VCaP (cell line): ENCODE data around the gene IL9.

Source experiments
- H3K27ac ChIP-seq: fragments of 450-650 bp; 2 replicates; pipeline ENCODE4 v1.5.1; 2017
- TF ChIP-seq, protein P1 (sequence below): fragments of 450-650 bp; conservative IDR thresholded peaks from 2 replicates; pipeline ENCODE4 v1.5.1; 2017; ENCODE audit warnings: mild to moderate bottlenecking, moderate library complexity

Gene IL9

DNA sequence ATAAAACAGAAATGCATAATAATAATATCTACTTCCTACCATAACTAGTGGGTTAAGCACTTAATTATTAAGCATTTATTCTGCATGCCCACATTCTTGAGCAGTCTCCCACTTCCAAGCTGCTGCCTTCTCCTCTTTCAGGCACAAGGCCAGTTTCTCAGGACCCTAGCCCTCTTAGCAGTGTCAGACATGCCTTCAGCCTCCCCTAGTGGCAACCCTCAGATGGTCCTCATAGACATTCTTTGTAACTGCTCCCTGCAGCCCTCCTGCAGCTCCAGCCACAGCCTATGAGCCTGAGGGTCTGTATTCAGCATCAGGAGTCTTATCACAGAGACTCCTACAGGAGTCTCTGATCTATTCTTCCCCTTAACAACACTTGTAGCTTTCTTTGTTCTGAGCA, 3.9 kb downstream of the IL9 start:
- TF ChIP-seq, protein P1, sequence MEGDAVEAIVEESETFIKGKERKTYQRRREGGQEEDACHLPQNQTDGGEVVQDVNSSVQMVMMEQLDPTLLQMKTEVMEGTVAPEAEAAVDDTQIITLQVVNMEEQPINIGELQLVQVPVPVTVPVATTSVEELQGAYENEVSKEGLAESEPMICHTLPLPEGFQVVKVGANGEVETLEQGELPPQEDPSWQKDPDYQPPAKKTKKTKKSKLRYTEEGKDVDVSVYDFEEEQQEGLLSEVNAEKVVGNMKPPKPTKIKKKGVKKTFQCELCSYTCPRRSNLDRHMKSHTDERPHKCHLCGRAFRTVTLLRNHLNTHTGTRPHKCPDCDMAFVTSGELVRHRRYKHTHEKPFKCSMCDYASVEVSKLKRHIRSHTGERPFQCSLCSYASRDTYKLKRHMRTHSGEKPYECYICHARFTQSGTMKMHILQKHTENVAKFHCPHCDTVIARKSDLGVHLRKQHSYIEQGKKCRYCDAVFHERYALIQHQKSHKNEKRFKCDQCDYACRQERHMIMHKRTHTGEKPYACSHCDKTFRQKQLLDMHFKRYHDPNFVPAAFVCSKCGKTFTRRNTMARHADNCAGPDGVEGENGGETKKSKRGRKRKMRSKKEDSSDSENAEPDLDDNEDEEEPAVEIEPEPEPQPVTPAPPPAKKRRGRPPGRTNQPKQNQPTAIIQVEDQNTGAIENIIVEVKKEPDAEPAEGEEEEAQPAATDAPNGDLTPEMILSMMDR: no peak; the same call in 1 of the 2 replicates
- H3K27ac ChIP-seq: no peak overlapping the region

DNA sequence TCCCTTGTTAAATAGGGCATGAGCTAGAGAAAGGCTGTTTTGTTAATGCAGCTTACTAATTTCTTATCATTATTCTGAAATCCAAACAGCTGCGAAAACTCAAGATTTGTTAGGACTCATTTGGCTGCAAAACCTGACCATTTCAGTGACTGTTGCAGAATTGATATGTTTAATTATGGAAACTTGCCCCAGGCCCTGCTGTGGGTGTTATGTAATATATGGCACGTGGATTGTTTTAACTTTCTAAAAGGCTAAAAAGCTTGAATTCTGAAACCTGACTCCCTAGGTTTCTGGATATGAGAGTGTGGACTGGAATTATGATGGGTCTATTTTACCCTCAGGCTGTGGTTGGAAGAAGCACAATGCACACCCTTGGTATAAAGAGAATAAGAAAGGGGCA, 4.4 kb downstream of the IL9 start:
- TF ChIP-seq, protein P1: no peak
- H3K27ac ChIP-seq: no peak overlapping the region

DNA sequence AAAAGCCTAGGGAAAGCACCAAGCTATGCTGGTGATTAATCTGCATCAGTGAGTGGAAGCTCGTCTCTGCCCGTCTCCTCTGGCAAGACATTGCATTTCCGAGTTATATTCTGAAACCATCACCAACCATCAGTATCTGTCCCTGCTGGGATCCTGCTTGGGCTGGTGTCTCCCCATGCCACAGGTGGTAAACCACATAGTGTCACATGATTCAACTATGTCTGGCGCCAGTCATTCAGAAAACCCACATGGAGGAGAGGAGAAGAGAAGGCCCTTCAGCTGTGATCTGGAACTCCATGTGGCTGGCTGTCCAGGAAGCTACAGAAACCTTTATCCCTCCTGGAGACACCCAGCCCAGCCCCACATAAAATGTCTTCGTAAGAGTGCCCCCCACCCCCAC, 4.8 kb downstream of the IL9 start:
- TF ChIP-seq, protein P1: no peak
- H3K27ac ChIP-seq: no peak overlapping the region

DNA sequence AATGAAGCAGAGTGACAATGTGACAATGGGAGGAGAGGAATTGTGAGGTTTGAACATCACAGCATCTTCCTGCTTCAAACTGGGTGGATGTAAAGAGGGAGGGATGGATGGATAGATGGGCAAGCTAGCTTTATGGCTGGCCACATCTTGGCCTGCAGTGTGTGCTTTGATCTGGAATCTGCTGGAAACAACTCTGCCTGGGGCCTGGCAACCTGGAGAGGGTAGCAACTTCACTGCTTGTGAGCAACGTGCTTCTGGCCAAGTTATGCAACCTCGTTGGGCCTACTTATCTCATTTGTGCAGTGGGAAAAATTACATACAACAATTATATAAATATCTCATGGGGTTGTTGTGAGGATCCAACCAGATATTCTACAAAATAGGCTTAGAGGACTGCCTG, 5.3 kb downstream of the IL9 start:
- no peak overlapping the region for H3K27ac ChIP-seq
- TF ChIP-seq, protein P1: no peak

DNA sequence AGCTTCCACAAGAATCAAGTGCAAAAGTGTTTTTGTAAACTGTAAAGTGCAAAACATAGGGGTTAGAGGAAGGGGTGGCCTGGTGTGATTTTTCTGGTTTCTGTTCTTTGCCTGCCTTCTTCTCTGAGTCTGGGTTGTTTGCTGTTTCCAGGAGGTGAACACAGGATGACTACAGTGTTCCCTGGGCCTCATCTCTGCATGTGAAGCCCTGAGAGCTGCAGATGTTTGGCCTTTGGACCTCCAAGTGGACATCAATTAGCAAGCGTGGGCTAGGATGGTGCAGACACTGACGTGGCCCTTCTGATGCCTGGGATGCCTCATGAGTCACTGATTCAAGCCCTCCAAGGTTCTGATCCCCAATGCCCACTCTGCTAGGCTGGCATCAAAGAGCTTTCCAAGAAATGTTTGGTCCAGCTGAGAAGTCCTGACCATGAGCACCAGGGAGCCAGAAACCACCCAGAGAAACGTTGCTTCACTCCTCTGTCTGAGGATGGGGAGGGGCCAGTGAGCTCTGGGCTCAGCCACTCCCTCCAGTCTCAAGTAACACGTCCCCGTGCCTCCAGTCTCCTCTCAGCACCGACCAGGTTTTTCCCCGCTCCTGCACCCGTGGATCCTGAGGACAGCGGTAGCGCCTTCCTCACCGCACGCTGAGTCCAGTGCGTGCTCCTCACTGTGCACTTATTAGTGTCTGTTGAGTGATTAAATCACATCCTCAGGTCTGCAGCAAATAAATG, 7.6 kb downstream of the IL9 start:
- TF ChIP-seq, protein P1: no peak
- H3K27ac ChIP-seq: no peak overlapping the region; the same call in 1 of the 2 replicates

DNA sequence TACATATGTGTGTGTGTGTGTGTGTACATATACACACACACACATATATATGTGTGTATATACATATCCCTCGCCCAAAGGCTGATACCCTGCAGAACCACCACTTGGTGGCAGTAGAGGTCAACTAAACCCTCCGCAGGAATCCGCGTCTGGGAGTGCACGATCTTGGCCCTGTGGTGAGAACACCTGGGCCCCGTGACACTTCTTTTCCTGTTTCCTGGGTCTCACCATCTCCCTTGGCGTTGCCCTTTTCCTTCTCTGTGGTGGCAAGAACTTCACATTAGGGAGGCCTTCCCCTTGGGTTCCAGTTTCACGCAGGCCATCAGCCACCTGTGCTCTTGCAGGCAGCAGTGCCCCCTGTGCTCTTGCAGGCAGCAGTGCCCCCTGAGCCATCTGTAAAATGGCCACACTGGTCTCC, 8.2 kb downstream of the IL9 start:
- no peak overlapping the region; the same call in 1 of the 2 replicates for H3K27ac ChIP-seq
- TF ChIP-seq, protein P1: peak; percentile 83

DNA sequence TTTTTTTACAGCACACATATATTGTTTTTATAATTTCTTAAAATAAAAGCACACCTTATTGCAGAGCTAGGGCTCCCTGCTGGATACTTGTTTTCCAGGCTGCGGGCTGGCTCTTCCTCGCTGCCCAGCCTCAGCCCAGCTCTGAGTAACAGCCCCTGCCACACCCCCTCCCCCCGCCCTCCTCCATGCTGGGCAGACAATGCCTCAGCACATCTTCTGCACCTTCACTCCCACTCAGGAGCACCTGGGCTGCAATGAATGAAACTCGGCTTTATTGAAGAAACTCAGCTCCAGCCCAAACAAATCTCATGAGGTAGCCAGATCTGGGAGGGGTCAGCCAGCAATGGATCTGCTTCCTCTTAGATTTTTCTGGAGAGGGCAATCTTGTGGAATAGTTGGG, 9.5 kb downstream of the IL9 start:
- H3K27ac ChIP-seq: no peak overlapping the region
- TF ChIP-seq, protein P1: no peak
